Sciatic nerve (tissue), 2 donors: ENCODE results near the gene EVI5L. TPM values are rescaled to one million over a fixed set of nuclear protein-coding genes. Genes with fewer than 3 reads are reported as not detected.

Experiments used
- ATAC-seq: fragments of 200-7000 bp; cut with Tn5 transposase; one replicate; pipeline ENCODE4 v1.9.1; 2020; ENCODE audit warnings: mild to moderate bottlenecking, moderate library complexity
- DNase-seq: peaks from one replicate; pipeline ENCODE4 v3.0.0-alpha.2; 2020; ENCODE audit warnings: low spot score
- intact Hi-C: fragments of 100-400 bp; cut with DNase I; formaldehyde crosslinking; loops from one replicate; pipeline ENCODE4 v1.14.2; 2022
- total RNA-seq: library from RNA; stranded (reverse); fragmentation: NEBNext Ultra II Directional; extraction: Animal tissue kit (Norgen Biotek cat#: 25700); gene quantifications from one replicate; pipeline ENCODE4 v1.2.1, GENCODE V29; 2021
- donor health status: DM: no; HTN: no; CAD: no.
- donor health status: DM: no; HTN: no; CAD: no.

The EVI5L gene
- total RNA-seq, 1 donor from 2014 or later = 14.2 TPM

GRCh38 chr19:7904074-7905020 is 74.3 kb downstream of the EVI5L start:
- peak; percentile 84 for DNase-seq
- ATAC-seq = peak; percentile 10
- intact Hi-C loops = no loop called here

DNA sequence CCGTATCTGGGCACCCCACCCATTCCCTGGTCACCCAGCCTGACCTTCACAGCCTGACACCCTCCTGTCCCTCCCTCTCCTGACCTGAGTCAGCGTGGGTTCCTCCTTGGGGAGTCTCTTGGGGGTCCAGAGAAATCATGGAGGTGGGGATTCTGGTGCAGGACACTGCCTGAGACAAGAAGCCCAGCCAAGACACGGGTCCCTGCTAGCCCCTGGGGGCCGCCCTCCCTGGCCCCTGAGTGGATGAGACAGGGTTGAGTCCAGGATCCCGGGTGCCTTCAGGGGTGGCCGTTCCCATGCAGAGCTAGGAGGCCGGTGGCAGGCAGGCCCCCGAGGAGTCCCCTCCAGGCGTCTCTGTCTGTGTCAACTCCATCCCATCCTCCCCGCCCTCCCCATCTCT is 75.2 kb downstream of the EVI5L start:
- peak; percentile 64 for DNase-seq
- intact Hi-C loops = no loop called here
- no peak for ATAC-seq

DNA sequence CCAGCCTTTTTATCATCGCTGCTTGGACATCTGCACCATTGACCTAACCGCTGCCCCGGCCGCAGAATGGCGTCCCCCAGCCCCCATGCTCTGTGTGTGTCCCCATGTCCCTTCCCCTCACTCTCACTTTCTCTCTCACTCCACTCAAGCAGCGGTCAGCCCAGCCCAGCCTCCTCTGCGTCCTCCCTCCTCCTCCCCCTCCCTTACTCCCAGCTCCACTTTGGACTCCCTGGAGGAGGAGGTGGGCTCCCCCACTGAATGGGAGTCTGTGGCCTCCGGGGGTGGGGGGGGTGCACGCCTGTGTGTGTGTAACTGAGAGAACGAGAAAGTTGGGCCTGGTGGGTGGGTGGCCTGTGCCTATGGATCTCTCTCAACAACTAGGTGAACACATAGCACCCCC is 75.8 kb downstream of the EVI5L start:
- no peak for ATAC-seq
- intact Hi-C loops = no loop called here
- DNase-seq = no peak

- intact Hi-C loops = no loop called here
- DNase-seq (no peak), ATAC-seq (no peak)
Observed at GRCh38 chr19:7907122-7907521, 77.1 kb downstream of the EVI5L start.

DNA sequence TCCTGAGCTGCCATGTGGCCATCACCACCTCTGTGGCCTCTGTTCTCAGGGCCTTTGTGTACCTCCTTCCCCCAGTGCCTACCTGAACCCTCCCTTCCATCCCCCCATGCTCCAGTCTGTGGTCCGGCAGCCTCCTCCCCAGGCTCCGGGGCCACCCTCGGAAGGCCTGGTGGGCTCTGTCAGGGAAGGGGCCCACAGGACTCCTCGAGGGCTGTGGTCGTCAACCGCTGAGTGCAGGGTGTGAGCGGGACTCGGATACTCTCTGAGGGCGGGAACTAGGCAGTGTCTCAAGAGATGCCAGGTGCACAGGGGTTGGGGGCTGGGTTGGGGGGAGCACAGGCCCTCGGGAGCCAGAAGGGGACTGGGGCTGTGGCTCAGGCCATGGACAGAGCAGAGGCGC is 77.5 kb downstream of the EVI5L start:
- DNase-seq = no peak
- no peak for ATAC-seq

DNA sequence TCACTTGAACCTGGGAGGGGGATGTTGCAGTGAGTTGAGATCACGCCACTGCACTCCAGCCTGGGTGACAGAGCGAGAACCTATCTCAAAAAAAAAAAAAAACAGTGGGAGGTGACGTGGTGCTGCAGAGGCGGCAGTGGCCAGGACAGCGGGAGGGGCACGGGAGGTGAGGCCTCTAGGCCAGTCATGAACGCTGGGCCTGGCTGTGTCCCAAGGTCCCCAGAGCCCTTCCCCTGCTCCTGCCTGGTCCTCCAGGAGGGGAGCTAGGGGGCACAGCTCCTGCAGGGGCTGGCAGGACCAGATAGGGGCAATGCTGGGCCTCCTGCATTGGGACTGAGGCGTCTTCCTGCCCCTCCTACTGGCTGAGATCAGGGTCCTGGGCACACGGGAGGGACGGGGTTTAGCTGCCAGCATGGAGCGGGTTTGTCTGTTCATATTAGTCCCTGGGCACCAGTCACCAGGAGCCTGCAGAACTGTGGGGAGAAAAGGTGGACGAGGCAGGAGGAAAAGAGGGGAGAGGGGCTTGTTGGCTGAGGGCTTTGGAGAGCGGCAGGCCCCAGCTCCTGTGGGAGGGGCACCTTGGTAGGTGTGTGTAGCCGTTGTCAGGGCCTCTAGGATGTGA is 78.2 kb downstream of the EVI5L start:
- ATAC-seq (no peak), DNase-seq (no peak)
- intact Hi-C loops = no loop called here

More for the DNA sequence above, 77.5 kb downstream of the EVI5L start:
- intact Hi-C loops = no loop called here

- intact Hi-C loops = no loop called here
- DNase-seq (no peak), ATAC-seq (no peak)
Observed at GRCh38 chr19:7908742-7909461, 78.9 kb downstream of the EVI5L start.

- intact Hi-C loops = loop anchor here (5.0 kb wide), 1 partner anchor 1198 kb away; the partner anchor contains the start of gene OR7G2
- DNase-seq (no peak), ATAC-seq (no peak)
Observed at GRCh38 chr19:7909471-7910067, 79.6 kb downstream of the EVI5L start.

DNA sequence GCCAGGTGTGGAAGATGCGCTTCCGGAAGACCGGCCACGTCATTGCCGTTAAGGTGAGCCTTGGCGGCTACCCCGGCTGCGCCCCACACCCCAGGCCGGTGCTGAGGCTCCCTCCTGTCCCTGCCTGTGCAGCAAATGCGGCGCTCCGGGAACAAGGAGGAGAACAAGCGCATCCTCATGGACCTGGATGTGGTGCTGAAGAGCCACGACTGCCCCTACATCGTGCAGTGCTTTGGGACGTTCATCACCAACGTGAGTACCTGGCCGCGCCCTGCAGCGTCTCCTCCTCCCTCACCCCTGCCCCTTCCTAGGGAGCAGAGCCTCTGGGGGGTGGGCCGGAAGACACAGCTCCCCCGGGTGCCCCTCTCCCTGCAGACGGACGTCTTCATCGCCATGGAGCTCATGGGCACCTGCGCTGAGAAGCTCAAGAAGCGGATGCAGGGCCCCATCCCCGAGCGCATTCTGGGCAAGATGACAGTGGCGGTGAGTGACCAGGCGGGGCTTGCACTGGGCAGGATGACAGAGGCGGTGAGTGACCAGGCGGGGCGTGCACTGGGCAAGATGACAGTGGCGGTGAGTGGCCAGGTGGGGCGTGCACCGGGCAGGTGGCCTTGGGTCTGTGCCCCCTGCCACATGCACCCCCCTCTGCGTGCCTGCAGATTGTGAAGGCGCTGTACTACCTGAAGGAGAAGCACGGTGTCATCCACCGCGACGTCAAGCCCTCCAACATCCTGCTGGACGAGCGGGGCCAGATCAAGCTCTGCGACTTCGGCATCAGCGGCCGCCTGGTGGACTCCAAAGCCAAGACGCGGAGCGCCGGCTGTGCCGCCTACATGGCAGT is 80.5 kb downstream of the EVI5L start:
- DNase-seq (peak; percentile 57), ATAC-seq (no peak)
- intact Hi-C loops = loop anchor here (5.0 kb wide), 1 partner anchor 1197 kb away; the partner anchor contains the start of gene OR7G2

GRCh38 chr19:7911508-7912143 is 81.6 kb downstream of the EVI5L start:
- DNase-seq (no peak), ATAC-seq (no peak)
- intact Hi-C loops = loop anchor here (5.0 kb wide), 1 partner anchor 1196 kb away; the partner anchor contains the start of gene OR7G2

DNA sequence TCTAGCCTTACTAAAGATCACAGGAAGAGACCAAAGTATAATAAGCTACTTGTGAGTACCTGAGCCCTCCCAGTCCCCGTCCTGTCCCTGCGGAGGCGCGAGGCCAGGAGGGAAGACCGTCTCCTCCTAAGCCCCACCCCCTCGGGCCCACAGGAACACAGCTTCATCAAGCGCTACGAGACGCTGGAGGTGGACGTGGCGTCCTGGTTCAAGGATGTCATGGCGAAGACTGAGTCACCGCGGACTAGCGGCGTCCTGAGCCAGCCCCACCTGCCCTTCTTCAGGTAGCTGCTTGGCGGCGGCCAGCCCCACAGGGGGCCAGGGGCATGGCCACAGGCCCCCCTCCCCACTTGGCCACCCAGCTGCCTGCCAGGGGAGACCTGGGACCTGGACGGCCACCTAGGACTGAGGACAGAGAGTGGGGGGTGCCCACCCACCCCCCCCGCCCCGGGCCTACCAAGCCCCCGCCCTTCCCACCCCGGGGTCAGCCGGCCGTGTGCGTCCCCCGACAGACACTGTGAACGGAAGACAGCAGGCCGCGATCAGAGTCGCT is 82.2 kb downstream of the EVI5L start:
- intact Hi-C loops = loop anchor here (5.0 kb wide), 1 partner anchor 1195 kb away; the partner anchor contains the start of gene OR7G2
- DNase-seq (peak; percentile 58), ATAC-seq (no peak)

- DNase-seq (peak; percentile 56), ATAC-seq (no peak)
- intact Hi-C loops = loop anchor here (5.0 kb wide), 1 partner anchor 1194 kb away; the partner anchor contains the start of gene OR7G2
Observed at GRCh38 chr19:7912697-7913564, 82.9 kb downstream of the EVI5L start.

DNA sequence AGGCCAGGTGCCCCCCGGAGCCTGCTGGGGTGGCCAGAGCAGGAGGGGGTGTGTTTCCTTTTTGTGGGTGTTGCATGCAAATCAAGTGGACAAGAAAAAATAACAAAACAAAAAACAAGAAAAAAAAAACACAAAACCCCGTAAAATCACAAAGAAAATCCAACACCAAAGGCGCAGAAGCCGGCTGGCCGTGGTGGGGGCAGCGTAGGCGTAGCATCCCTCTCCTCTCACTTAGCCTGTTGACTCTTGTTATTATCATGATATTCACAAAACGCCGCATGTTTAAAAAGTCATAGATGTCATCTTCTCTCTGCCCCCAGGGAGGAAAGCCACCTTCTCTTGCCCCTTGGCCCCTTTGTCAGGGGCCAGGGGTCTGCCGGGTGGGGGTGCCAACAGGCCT is 83.6 kb downstream of the EVI5L start:
- intact Hi-C loops = loop anchor here (5.0 kb wide), 1 partner anchor 1194 kb away; the partner anchor contains the start of gene OR7G2
- no peak for DNase-seq

DNA sequence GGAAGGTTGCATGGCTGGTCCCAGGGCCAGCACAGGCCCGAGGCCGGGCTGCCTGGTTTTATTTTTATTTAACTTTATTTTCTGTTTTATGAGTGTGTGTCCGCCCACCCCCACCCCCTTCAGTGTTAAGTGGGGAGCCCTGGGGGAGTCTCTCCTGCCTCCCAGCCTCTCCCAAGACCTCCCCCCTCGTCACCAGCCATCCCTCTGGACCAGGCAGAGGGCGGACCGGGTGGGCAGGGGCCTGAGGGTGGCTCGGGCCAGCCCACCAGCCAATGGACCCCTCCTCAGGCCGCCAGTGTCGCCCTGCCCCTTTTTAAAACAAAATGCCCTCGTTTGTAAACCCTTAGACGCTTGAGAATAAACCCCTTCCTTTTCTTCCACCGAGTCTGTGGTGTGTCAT is 84.1 kb downstream of the EVI5L start:
- ATAC-seq (no peak), DNase-seq (no peak)
- intact Hi-C loops = loop anchor here (5.0 kb wide), 1 partner anchor 1193 kb away; the partner anchor contains the start of gene OR7G2

More for the DNA sequence above, 83.6 kb downstream of the EVI5L start:
- no peak for ATAC-seq
